AG09319 (cell line): ENCODE results near the gene IP6K2.
"Not testable (repeated sequence)": the region's sequence is repeated elsewhere in the genome, so short reads cannot be mapped to it uniquely, and the experiment has no call there.

Source experiments
- DNase-seq: peaks from one replicate; pipeline ENCODE4 v3.0.0-alpha.2; 2010; ENCODE audit warnings: low read depth; ENCODE audit errors: extremely low read depth
- CTCF ChIP-seq: IDR thresholded peaks from 2 replicates; pipeline ENCODE4 v1.5.1; 2011; ENCODE audit warnings: low read depth, mild to moderate bottlenecking, inconsistent platforms, low read length, moderate library complexity

The IP6K2 gene

DNA sequence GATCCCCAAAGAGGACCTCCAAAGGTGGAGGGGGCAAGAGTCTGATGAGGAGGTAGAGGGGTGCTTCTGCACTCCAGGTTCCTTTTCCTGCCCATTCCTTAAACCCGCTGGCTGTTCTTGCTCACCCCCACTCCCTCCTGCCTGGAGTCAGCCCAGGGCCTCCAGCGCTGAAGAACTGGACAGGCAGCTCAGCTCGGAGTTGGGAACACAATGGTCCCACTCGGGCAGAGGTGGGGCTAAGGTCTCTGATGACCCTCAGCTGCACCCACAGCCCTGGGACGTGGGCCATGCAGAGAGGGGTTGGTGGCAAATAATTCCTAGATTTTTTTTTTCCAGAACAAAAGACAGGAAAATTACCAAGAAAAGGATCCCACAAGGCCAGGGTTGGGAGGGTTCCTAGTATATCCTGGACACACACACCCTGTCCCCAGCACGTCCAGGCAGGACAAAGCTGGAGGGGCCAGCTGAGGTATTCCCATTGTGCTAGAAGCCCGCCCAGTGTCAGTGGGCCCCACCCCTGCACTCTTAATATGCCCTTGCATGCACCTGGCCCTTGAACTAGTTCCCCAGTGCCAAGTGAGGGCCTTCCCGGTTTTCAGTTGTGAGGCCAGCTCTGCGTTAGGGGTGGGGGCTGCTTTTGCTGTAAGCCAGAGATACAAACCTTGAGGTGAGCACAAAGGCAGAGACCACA, 22.1 kb upstream of the IP6K2 start:
- TF ChIP-seq CTCF, result no peak

GRCh38 chr3:48738144-48738536, 21.1 kb upstream of the IP6K2 start:
- TF ChIP-seq CTCF, result no peak
- no peak for DNase-seq

More for the DNA sequence above, 22.1 kb upstream of the IP6K2 start:
- no peak for DNase-seq

- DNase-seq, result peak; percentile 32
These were observed 18.2 kb upstream of the IP6K2 start for GRCh38 chr3:48735075-48735767.

- DNase-seq, result not testable (repeated sequence)
These were observed 17.5 kb upstream of the IP6K2 start for GRCh38 chr3:48734541-48734940.

DNA sequence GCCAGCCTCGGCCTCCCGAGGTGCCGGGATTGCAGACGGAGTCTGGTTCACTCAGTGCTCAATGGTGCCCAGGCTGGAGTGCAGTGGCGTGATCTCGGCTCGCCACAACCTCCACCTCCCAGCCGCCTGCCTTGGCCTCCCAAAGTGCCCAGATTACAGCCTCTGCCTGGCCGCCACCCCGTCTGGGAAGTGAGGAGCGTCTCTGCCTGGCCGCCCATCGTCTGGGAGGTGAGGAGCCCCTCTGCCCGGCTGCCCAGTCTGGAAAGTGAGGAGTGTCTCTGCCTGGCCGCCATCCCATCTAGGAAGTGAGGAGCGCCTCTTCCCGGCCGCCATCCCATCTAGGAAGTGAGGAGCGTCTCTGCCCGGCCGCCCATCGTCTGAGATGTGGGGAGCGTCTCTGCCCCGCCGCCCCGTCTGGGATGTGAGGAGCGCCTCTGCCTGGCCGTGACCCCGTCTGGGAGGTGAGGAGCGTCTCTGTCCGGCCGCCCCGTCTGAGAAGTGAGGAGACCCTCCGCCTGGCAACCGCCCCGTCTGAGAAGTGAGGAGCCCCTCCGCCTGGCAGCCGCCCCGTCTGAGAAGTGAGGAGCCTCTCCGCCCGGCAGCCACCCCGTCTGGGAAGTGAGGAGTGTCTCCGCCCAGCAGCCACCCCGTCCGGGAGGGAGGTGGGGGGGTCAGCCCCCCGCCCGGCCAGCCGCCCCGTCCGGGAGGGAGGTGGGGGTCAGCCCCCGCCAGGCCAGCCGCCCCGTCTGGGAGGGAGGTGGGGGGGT, 16.9 kb upstream of the IP6K2 start:
- DNase-seq, result not testable (repeated sequence)

GRCh38 chr3:48727511-48727910, 10.5 kb upstream of the IP6K2 start:
- no peak for TF ChIP-seq CTCF

DNA sequence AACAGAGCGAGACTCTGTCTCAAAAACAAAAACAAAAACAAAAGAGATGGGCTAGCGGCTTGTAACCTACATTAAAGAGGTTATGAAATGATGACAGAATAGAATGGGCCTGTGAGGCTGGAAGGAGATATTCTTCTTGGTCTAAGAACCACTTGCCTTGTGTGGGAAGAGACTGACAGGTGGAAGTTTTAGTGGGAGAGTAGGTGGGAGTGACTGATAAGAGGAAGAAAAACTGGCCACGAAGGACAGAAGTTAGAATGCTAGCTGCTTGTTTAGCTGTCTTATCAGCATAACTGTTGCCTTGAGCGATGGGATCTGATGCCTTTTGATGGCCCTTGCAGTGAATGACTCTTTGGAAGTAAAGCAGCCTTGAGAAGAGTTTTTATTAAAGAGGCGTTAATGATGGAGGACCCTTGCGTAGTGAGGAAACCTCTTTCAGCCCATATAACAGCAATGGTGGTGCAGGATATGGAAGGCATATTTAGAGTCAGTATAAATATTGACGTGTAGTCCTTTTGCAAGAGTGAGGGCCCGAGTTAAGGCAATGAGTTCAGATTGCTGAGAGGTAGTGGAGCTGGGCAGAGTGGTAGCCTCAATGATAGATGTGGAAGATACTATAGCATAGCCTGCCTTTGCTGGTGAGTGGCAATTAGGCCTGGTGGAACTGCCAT, 8.3 kb upstream of the IP6K2 start:
- not testable (repeated sequence) for DNase-seq

More at GRCh38 chr3:48727511-48727910, 10.5 kb upstream of the IP6K2 start:
- no peak for DNase-seq

GRCh38 chr3:48723725-48724124, 6.7 kb upstream of the IP6K2 start:
- DNase-seq, result no peak
- TF ChIP-seq CTCF, result no peak

GRCh38 chr3:48723293-48723692, 6.3 kb upstream of the IP6K2 start:
- not testable (repeated sequence) for DNase-seq
